ENCODE measurements around the gene RALGDS.

GRCh38 chr9:133168432-133168831, 47.4 kb upstream of the RALGDS start:
- TF ChIP-seq CTCF (IDR thresholded peaks at IDR 0.05), result no peak
- no peak for TF ChIP-seq POLR2A (IDR thresholded peaks at IDR 0.05)
- TF ChIP-seq EP300 (IDR thresholded peaks at IDR 0.05), result no peak
- no peak for TF ChIP-seq POLR2AphosphoS5 (IDR thresholded peaks at IDR 0.05)

Data from gastroesophageal sphincter (tissue), 3 donors.